ENCODE results near the gene JAKMIP1. TPM values are rescaled to one million over a fixed set of nuclear protein-coding genes. Genes with fewer than 3 reads are reported as not detected.

JAKMIP1 gene
- total RNA-seq, 1 donor from 2014 or later, result 5.5 TPM

- Histone ChIP-seq H3K27ac (no peak overlapping the region), H3K36me3 (no peaks in the 10 kb centered on the region), H3K79me2 (ENCODE audit: low read depth) (no peaks in the 10 kb centered on the region), H3K4me1 (peaks cover 9% of the 10 kb centered on the region), H4K20me1 (ENCODE audit: low read depth) (no peaks in the 10 kb centered on the region), H3F3A (ENCODE audit: low read depth) (no peaks in the 10 kb centered on the region), H3K4me3 (no peak overlapping the region), H3K27me3 (no peaks in the 10 kb centered on the region), H3K9ac (no peak overlapping the region), H2AFZ (replicated peaks) (no peak overlapping the region), H3K4me2 (no peak overlapping the region), H3K9me3 (ENCODE audit: low read depth) (no peaks in the 10 kb centered on the region)
- Mint-ChIP-seq H3K9me3 (peaks cover 21% of the 10 kb centered on the region), H3K4me1 (no peaks in the 10 kb centered on the region), H3K4me3 (no peak overlapping the region), H3K27ac (no peak overlapping the region), H3K27me3 (ENCODE audit: insufficient read depth, low read depth) (peaks cover 3% of the 10 kb centered on the region), H3K36me3 (no peaks in the 10 kb centered on the region)
- DNase-seq (ENCODE audit: low spot score), result no peak
- no peak for TF ChIP-seq CTCF (IDR thresholded peaks at IDR 0.05)
- no peak for TF ChIP-seq EZH2 (IDR thresholded peaks at IDR 0.05)
- TF ChIP-seq EZH2phosphoT487 (IDR thresholded peaks at IDR 0.05), result no peak
Observed at GRCh38 chr4:6059375-6059805, 141.0 kb downstream of the JAKMIP1 start.

GRCh38 chr4:6058531-6059374 lies 141.6 kb downstream of the JAKMIP1 start:
- Histone ChIP-seq H2AFZ (replicated peaks) (no peak overlapping the region), H3K4me2 (no peak overlapping the region), H3F3A (ENCODE audit: low read depth) (no peaks in the 10 kb centered on the region), H3K27ac (no peak overlapping the region), H4K20me1 (ENCODE audit: low read depth) (no peaks in the 10 kb centered on the region), H3K4me3 (no peak overlapping the region), H3K9ac (no peak overlapping the region), H3K9me3 (ENCODE audit: low read depth) (no peaks in the 10 kb centered on the region), H3K79me2 (ENCODE audit: low read depth) (no peaks in the 10 kb centered on the region), H3K36me3 (no peaks in the 10 kb centered on the region), H3K27me3 (no peaks in the 10 kb centered on the region), H3K4me1 (peaks cover 14% of the 10 kb centered on the region)
- Mint-ChIP-seq H3K4me3 (no peak overlapping the region), H3K27me3 (ENCODE audit: insufficient read depth, low read depth) (peaks cover 3% of the 10 kb centered on the region), H3K36me3 (no peaks in the 10 kb centered on the region), H3K27ac (no peak overlapping the region), H3K4me1 (no peaks in the 10 kb centered on the region), H3K9me3 (peaks cover 21% of the 10 kb centered on the region)
- no peak for TF ChIP-seq EZH2phosphoT487 (IDR thresholded peaks at IDR 0.05)
- no peak for TF ChIP-seq EZH2 (IDR thresholded peaks at IDR 0.05)
- TF ChIP-seq CTCF (IDR thresholded peaks at IDR 0.05), result no peak
- DNase-seq (ENCODE audit: low spot score), result no peak

- no peak overlapping the region for H3K4me3 ChIP-seq
- H3K4me1 ChIP-seq, result peaks cover 14% of the 10 kb centered on the region
- no peak overlapping the region for H2AFZ ChIP-seq (replicated peaks)
- no peak overlapping the region for H3K9ac ChIP-seq
- no peaks in the 10 kb centered on the region for H4K20me1 ChIP-seq (ENCODE audit: low read depth)
- H3K4me2 ChIP-seq, result no peak overlapping the region
- TF ChIP-seq CTCF (IDR thresholded peaks at IDR 0.05), result no peak
- no peak for TF ChIP-seq EZH2phosphoT487 (IDR thresholded peaks at IDR 0.05)
- TF ChIP-seq EZH2 (IDR thresholded peaks at IDR 0.05), result no peak
- H3K9me3 ChIP-seq (ENCODE audit: low read depth), result no peaks in the 10 kb centered on the region
- Mint-ChIP-seq H3K27ac (no peak overlapping the region), H3K27me3 (ENCODE audit: insufficient read depth, low read depth) (peaks cover 3% of the 10 kb centered on the region), H3K36me3 (no peaks in the 10 kb centered on the region), H3K4me1 (no peaks in the 10 kb centered on the region), H3K9me3 (peaks cover 21% of the 10 kb centered on the region), H3K4me3 (no peak overlapping the region)
- H3F3A ChIP-seq (ENCODE audit: low read depth), result no peaks in the 10 kb centered on the region
- no peaks in the 10 kb centered on the region for H3K27me3 ChIP-seq
- no peaks in the 10 kb centered on the region for H3K36me3 ChIP-seq
- no peak overlapping the region for H3K27ac ChIP-seq
- no peak for DNase-seq (ENCODE audit: low spot score)
- H3K79me2 ChIP-seq (ENCODE audit: low read depth), result no peaks in the 10 kb centered on the region
Observed at GRCh38 chr4:6056976-6057766, 143.2 kb downstream of the JAKMIP1 start.

All from neural progenitor cell (in vitro differentiated cells).